Breast epithelium (tissue), 4 donors: ENCODE data around the gene WNK3. TPM values are rescaled to one million over a fixed set of nuclear protein-coding genes. Genes with fewer than 3 reads are reported as not detected.

Experiments
- DNase-seq, 2 donors: peaks; one replicate each; pipeline ENCODE4 v3.0.0-alpha.2; 2019; ENCODE audit warnings: low spot score in 2 of 2
- H3K27ac ChIP-seq, 2 donors: fragments of 200-600 bp; sonication (generic) in 1 of 2; one replicate each; pipeline ENCODE4 v1.5.1; 2016 to 2019; ENCODE audit warnings: mild to moderate bottlenecking in 1 of 2
- H3K27me3 ChIP-seq, 2 donors: fragments of 200-600 bp; sonication (generic) in 1 of 2; one replicate each; pipeline versions ENCODE4 v1.5.1 to v1.6.0; 2017 to 2019; ENCODE audit warnings: control low read depth in 1 of 2, mild to moderate bottlenecking in 1 of 2
- H3K36me3 ChIP-seq: fragments of 200-600 bp; one replicate; pipeline ENCODE4 v1.5.1; 2019
- H3K4me1 ChIP-seq, 2 donors: fragments of 200-600 bp; sonication (generic); one replicate each; pipeline ENCODE4 v1.5.1; 2016 to 2019; ENCODE audit warnings: control low read depth in 1 of 2
- H3K4me3 ChIP-seq, 3 donors: fragments of 200-600 bp; sonication (generic); 1 replicate in 2 of 3; 2 replicates in 1 of 3; pipeline ENCODE4 v1.5.1; 2016 to 2019; ENCODE audit warnings: mild to moderate bottlenecking in 3 of 3, moderate library complexity in 2 of 3
- H3K9me3 ChIP-seq, 2 donors: fragments of 200-600 bp; sonication (generic) in 1 of 2; one replicate each; pipeline ENCODE4 v1.5.1; 2016 to 2019; ENCODE audit warnings: control low read depth in 1 of 2
- CTCF ChIP-seq, 3 donors: fragments of 450-650 bp; IDR thresholded peaks; one replicate each; pipeline ENCODE4 v1.5.1; 2016 to 2017; ENCODE audit warnings: antibody characterized with exemption in 3 of 3, mild to moderate bottlenecking in 3 of 3, moderate library complexity in 3 of 3
- POLR2A ChIP-seq: fragments of 450-650 bp; IDR thresholded peaks from one replicate; pipeline ENCODE4 v1.6.1; 2016; ENCODE audit warnings: antibody characterized with exemption, mild to moderate bottlenecking, moderate library complexity
- POLR2AphosphoS5 ChIP-seq, 3 donors: sonication (generic); formaldehyde crosslinking; IDR thresholded peaks; one replicate each; pipeline ENCODE4 v1.6.1; 2017; ENCODE audit warnings: antibody characterized with exemption in 3 of 3
- intact Hi-C: fragments of 100-400 bp; cut with DNase I; formaldehyde crosslinking; loops from one replicate; pipeline ENCODE4 v1.15.1; 2023; ENCODE audit warnings: low total_unique reads
- total RNA-seq, 3 donors: library from RNA; depleted of rRNA; stranded (reverse); fragments of >200 nt; gene quantifications; one replicate each; pipeline ENCODE4 v1.1.0, GENCODE V29; 2016

Gene WNK3
- total RNA-seq, 3 donors from 2014 or later = 1.3 to 5.4 (median 3.3) TPM

GRCh38 chrX:54320067-54320466, 37.8 kb downstream of the WNK3 start:
- no peak for DNase-seq
- intact Hi-C loops = no loop called here
- Histone ChIP-seq H3K4me1 (no peaks in the 10 kb centered on the region), H3K27ac (no peak overlapping the region), H3K4me3 (no peak overlapping the region), H3K36me3 (no peaks in the 10 kb centered on the region), H3K9me3 (no peaks in the 10 kb centered on the region), H3K27me3 (peaks cover 0 to 8% of the 10 kb centered on the region in 2 donors)
- no peak for TF ChIP-seq POLR2AphosphoS5 (IDR thresholded peaks at IDR 0.05)
- TF ChIP-seq POLR2A = no peak
- no peak for TF ChIP-seq CTCF (IDR thresholded peaks at IDR 0.05)

GRCh38 chrX:54306379-54306778, 51.5 kb downstream of the WNK3 start:
- no peaks in the 10 kb centered on the region for H3K36me3 ChIP-seq
- H3K27me3 ChIP-seq = peaks cover 0 to 24% of the 10 kb centered on the region in 2 donors
- no peak for TF ChIP-seq POLR2AphosphoS5 (IDR thresholded peaks at IDR 0.05)
- TF ChIP-seq CTCF (IDR thresholded peaks at IDR 0.05) = no peak
- no peak for TF ChIP-seq POLR2A
- H3K27ac ChIP-seq = no peak overlapping the region
- no peak for DNase-seq
- H3K4me3 ChIP-seq = no peak overlapping the region
- no peaks in the 10 kb centered on the region for H3K9me3 ChIP-seq
- no peaks in the 10 kb centered on the region for H3K4me1 ChIP-seq
- intact Hi-C loops = no loop called here

- H3K36me3 ChIP-seq = no peaks in the 10 kb centered on the region
- TF ChIP-seq POLR2AphosphoS5 (IDR thresholded peaks at IDR 0.05) = no peak
- TF ChIP-seq POLR2A = no peak
- no peak for TF ChIP-seq CTCF (IDR thresholded peaks at IDR 0.05)
- no peak for DNase-seq
- intact Hi-C loops = no loop called here
- no peak overlapping the region for H3K27ac ChIP-seq
- no peaks in the 10 kb centered on the region for H3K4me1 ChIP-seq
- H3K9me3 ChIP-seq = no peaks in the 10 kb centered on the region
- H3K27me3 ChIP-seq = peaks cover 0 to 29% of the 10 kb centered on the region in 2 donors
- H3K4me3 ChIP-seq = no peak overlapping the region
Observed at GRCh38 chrX:54301516-54301915, 56.3 kb downstream of the WNK3 start.

- H3K4me3 ChIP-seq = no peak overlapping the region
Observed at GRCh38 chrX:54294306-54294705, 63.5 kb downstream of the WNK3 start.

GRCh38 chrX:54292755-54293154, 65.1 kb downstream of the WNK3 start:
- Histone ChIP-seq H3K36me3 (no peaks in the 10 kb centered on the region), H3K4me1 (no peaks in the 10 kb centered on the region), H3K27me3 (peaks cover 0 to 20% of the 10 kb centered on the region in 2 donors), H3K9me3 (no peaks in the 10 kb centered on the region), H3K4me3 (no peak overlapping the region), H3K27ac (no peak overlapping the region)
- intact Hi-C loops = no loop called here
- DNase-seq = no peak
- TF ChIP-seq POLR2AphosphoS5 (IDR thresholded peaks at IDR 0.05) = no peak
- TF ChIP-seq POLR2A = no peak
- no peak for TF ChIP-seq CTCF (IDR thresholded peaks at IDR 0.05)

More at GRCh38 chrX:54294306-54294705, 63.5 kb downstream of the WNK3 start:
- H3K9me3 ChIP-seq = no peaks in the 10 kb centered on the region
- peaks cover 0 to 20% of the 10 kb centered on the region in 2 donors for H3K27me3 ChIP-seq
- no peak for DNase-seq
- H3K27ac ChIP-seq = no peak overlapping the region
- TF ChIP-seq CTCF (IDR thresholded peaks at IDR 0.05) (no peak), POLR2A (no peak)
- intact Hi-C loops = no loop called here
- H3K36me3 ChIP-seq = no peaks in the 10 kb centered on the region
- H3K4me1 ChIP-seq = no peaks in the 10 kb centered on the region
